ENCODE measurements around the gene RGS19. TPM values are rescaled to one million over a fixed set of nuclear protein-coding genes. Genes with fewer than 3 reads are reported as not detected.
A peak's percentile ranks its signal among the peaks of the same experiment; 100 is the strongest.
"Not testable (repeated sequence)": the region's sequence is repeated elsewhere in the genome, so short reads cannot be mapped to it uniquely, and the experiment has no call there.

RGS19 gene
- polyA plus RNA-seq, 3 donors: 6.0 to 7.9 (median 6.7) TPM

DNA sequence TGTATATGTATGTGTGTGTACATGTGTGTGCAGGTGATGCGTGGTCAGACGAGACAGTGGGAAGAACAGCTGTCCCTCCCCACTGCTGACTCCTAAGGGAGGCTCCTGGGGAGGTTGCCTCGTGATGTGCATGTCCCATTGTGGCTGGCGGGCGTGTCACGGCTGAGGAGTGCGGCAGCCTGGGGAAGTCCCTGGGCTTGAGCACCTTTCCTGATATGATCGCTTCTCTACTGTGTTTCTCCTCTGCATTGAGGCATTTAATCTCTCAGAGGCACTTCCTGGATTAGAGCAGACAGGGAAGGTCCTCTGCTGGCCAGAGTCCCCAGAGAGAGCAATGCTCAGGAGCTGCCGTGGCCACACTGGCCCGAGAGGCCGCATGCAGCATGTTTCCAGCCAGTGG is 16.6 kb upstream of the RGS19 start:
- no peak for DNase-seq

DNA sequence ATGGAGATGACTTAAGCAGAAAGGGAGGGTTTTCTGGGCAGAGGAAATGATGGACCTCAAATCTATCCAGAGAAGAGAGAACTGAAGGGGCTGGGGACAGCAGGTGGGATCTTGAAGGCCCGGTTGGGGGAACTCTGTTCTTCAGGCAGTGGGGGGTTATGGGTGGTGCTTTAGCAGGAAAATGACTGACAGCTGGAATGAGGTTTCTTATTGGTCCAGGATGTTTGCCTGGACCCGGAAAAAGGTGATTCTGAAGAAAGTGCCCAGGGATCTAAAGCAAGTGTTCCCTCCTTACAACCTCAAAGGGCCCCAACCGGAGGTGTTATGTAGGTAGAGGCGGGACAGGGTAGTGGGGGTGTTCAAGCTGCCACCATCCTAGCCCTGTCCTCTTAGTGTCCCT is 16.1 kb upstream of the RGS19 start:
- DNase-seq: no peak

DNA sequence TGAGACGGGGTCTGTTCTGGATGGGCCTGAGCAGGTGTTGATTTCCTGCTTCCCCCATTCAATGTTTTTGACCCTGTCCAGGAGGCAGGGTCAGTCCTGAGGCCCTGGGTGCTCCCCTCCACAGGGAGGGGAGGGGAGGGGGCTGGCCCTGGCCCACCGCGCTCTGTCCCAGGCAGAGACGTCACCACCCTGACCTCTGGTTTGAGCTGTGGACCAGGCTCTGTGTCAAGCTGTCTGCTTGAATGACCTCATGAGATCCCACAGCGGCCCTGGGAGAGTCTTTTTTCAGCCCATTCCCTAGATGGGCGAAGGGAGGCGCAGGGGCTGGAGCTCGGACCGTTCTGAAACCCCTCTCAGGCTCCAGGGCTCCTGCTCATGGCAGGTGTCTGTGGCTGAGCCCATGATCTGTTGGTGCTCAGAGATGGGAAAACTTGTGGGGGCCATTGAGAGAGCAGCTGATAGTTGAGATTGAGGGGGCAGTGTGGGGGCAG is 13.7 kb upstream of the RGS19 start:
- no peak for DNase-seq

DNA sequence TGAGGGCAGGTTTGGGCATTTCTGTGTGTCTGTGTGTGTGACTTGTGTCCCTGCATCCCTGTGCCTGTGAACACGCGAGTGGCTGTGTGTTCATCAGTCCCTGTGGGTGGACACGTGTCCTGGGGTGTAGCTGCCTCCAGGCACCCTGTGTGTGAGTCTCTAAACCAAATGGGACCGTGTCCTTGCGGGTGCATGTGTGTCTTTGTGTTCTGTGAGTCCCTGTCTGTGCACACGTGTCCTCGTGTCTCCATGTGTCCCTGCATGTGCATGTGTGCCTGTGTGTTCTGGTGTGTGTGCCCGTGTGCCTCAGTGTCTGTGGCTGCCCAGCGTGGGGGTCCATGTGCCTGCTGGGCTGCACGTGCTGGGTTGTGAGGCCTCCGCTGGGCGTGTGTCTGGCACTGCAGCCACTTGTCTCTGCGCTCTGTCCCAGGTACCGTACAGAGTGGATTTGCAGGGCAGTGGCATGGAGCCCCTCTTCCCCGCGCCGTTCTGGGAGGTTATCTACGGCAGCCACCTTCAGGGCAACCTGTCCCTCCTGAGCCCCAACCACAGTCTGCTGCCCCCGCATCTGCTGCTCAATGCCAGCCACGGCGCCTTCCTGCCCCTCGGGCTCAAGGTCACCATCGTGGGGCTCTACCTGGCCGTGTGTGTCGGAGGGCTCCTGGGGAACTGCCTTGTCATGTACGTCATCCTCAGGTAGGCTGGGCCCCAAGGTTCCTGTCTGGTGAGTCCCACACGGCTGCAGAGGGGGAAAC is 13.1 kb upstream of the RGS19 start:
- DNase-seq: no peak

GRCh38 chr20:64091770-64092169 is 12.5 kb upstream of the RGS19 start:
- DNase-seq: no peak

DNA sequence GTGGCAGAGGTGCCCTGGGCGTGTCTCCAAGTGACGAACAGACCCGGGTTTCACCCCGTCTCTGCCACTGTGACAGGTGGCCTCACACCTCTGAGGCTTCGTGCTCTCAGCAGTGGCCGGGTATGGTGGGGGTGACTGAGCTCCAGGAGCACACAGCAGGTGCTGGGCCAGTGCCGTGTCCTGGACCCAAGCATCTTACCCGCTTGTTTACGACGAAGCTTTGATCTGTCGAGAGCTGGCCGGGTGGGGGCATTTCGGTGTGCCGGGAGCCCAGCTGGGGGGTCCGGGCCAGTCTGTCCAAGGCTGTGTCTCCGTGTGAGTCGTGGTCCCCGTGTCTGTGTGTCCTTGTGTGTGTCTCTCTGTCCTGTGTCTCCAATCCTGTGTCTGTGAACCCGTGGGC is 12.0 kb upstream of the RGS19 start:
- DNase-seq: no peak

DNA sequence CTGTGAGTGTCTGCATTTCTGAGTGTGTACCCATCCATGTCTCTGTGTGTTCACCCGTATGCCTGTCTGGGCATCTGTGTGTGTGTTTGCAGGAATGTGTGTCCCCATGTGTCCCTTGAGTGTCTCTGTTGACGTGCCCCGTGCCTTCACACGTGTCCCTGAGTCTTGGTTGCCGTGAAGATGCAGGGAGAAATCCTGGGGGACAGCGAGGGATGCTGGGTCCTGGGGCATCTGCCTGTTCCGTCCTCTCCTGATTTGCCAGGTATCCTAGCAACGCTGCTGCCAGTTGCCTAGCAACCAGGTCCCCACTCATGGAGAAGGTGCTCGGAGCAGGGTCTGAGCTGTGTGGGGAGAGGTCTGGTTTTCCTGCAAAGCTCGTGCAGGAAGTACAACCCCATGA is 10.8 kb upstream of the RGS19 start:
- DNase-seq: no peak

GRCh38 chr20:64088586-64088985 is 9.3 kb upstream of the RGS19 start:
- not testable (repeated sequence) for DNase-seq

GRCh38 chr20:64087226-64087825 is 8.0 kb upstream of the RGS19 start:
- DNase-seq: not testable (repeated sequence)

GRCh38 chr20:64086801-64087200 is 7.5 kb upstream of the RGS19 start:
- no peak for DNase-seq

- DNase-seq: no peak
Observed at GRCh38 chr20:64084685-64085152, 5.4 kb upstream of the RGS19 start.

- DNase-seq: no peak
Observed at GRCh38 chr20:64083804-64084684, 4.7 kb upstream of the RGS19 start, which contains the start of gene LKAAEAR1. LKAAEAR1 (minus strand) TSS chr20:64084398; CDS start chr20:64084219, 179 bp downstream.

- DNase-seq: peak; percentile 74
Observed at GRCh38 chr20:64083378-64083803, 4.1 kb upstream of the RGS19 start.

DNA sequence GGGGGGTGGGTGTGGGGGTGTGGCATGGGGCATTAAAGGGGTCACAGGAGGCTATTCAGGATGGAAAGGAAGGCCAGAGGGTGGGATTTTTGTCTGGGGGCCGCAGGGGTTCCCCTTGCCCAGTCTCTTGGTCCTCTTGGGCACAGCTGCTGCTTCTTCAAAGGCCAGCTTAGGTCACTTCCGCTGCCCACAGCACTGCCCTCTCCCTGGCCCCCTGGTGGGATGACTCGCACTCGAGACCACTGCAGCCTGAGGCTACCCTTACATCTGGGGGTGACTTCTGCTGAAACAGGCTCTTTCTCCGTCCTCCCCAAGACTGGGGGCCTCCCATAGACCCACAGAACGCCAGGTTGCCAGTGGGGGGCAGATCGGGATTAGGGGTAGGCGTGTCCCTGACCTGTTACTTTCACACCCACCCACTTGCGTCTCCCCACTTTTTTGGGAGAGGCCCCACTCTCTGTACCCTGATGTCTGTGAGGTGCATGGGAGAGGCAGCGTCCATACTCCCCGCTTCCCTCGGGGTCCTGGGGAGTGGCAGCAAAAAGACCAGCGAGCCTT is 3.6 kb upstream of the RGS19 start:
- no peak for DNase-seq

DNA sequence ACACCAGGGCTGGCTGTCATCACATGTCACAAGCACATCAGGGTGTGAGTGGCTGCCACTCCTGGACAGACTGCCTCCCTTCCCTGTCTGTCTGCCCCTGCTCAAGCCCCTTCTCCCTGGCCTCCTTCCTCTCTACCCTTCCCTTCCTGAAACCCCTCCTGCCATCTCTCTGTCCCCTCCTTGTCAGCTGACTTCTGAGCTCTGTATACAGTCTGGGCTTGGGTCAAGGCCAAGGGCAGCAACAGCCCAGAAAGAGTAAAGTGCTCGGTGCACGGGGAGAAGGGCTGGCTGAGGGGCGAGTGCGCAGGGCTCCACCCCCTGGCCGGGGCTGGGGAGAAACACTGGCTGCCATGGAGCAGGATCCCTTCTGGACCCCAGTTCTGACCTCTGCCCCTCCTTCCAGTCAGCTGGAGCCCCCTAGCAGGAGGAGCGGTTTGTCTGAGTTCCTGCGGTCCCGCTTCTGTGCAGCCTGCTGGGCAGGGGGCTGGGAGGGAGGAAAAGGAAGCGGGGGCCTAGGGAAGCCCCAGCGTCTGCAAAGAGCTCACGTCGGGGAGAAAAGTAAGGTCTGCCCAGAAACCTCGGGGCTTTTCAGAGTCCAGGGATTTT is 2.9 kb upstream of the RGS19 start:
- no peak for DNase-seq

DNA sequence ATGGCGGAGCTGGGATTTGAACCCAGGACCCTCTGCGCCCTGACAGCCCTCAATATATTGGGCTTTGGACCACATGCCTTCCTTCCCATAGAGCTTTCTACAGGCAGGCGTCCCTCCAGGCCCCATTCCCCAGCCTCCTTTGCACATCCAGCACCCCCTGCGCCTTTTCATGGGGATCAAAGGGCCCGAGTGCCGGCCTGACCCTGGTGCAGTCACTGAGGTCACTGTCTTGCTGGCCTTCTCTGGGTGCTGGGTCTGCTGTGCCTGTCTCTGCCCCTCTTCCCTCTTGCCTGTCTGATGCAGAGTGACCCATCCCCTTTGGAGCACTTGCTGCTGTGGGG is 2.3 kb upstream of the RGS19 start:
- DNase-seq: no peak

DNA sequence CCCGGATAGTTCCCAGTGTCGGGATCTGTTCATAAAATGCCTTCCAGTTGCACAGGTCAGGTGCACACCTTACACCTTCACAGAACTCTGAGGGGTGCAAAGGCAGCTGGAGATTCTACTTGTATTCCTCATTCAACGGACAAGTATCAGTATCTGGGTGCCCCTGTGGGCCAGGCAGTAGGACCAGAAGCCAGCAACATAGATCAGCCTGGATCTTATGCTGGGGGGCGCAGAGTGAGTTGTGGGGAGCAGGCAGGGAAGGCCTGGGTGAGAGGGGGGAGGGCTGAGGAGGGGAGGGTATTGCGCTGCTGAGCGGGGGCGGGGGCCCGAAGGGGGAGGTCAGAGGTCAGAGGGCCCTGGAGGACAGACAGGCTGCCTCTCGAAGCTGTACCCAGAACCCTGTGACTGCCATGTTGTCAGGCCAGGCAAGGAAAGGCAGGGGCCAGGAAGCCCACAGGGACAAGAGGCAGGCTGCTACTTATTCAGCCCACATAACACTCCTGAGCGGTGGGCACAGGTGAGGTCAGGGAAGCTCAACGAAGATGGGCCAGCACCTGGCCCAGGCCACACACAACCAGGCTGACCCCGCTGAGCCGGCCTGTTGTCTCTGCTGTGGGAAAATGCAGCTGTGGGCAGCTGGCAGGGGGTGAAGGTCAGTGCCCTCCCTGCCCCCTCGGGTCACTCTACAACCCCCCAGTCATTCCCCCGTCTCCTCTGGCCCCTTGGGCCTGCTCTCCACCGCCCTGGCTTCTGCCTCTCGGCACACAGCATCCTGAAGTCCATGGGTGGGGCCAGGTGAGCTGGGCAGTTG is 1.7 kb upstream of the RGS19 start:
- no peak for DNase-seq

DNA sequence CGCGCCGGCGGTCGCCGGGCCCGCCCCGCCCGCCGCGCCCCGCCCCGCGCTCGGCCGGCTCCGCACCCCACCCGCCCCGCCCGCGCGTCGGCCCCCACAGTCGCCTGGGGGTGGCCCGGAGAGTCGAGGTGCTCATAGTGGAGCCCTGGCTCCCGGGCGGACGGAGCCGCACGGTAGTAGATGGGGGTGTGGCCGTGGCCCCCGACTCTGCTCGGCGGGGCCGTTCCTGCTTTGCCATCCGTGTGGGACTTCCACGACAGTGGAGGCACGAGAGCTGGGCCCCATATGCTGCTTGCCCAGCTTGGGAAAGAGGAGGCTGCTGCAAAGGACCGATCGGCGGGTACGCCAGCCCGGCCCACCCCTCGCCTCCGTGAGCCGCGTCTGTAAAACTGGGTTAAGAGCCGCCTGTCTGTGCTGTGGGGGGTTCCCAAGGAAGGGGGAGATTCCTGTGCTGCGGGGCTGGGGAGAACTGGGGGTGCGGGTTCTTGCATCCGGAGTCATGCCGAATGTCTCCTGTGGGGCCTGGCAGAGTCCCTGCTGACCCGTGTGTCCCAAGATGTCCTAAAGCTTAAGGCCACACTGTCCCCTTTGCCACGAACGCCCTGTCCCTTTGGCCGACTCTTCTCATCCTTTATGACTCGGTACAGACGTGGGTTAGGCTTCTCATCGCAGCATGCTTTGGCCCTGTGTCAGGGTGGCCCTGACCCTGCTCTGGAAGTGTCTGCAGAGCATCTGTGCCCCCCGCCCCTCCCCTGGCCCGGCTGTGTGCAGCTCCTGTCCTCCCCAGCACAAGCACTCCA is 895 bp upstream of the RGS19 start, which contains the start of gene OPRL1:
TSS of gene OPRL1 (plus strand) at position 70 of the 800 bp plus-strand sequence. CDS start 12,639 bp downstream, outside the sequence.
- DNase-seq: no peak

- DNase-seq: no peak
Observed at GRCh38 chr20:64078934-64079272, 415 bp downstream of the RGS19 start.
